GM12891 (cell line): ENCODE data around the gene GMDS.

ENCODE experiments used
- DNase-seq: peaks from one replicate; pipeline ENCODE4 v3.0.0; 2011; ENCODE audit warnings: low spot score; ENCODE audit not compliant: insufficient read length
- FAIRE-seq: peaks from 2 replicates; lab custom pipeline; 2011; peaks lifted over from hg19 to GRCh38; lab: Jason Lieb, UNC
- PAX5 ChIP-seq: IDR thresholded peaks from 2 replicates; pipeline ENCODE4 v1.6.1; 2011; ENCODE audit warnings: low read length, moderate library complexity, mild to moderate bottlenecking; ENCODE audit not compliant: insufficient read depth, severe bottlenecking
- POLR2A ChIP-seq: IDR thresholded peaks from 2 replicates; pipeline ENCODE4 v1.6.1; 2011; ENCODE audit warnings: low read depth, low read length, control low read depth
- POLR2AphosphoS5 ChIP-seq: IDR thresholded peaks from 2 replicates; pipeline ENCODE4 v1.6.1; 2011; ENCODE audit warnings: low read depth, low read length, control low read depth
- POU2F2 ChIP-seq: IDR thresholded peaks from 2 replicates; pipeline ENCODE4 v1.6.1; 2011; ENCODE audit warnings: low read depth, mild to moderate bottlenecking, control low read depth, low read length, moderate library complexity
- SPI1 ChIP-seq: IDR thresholded peaks from 2 replicates; pipeline ENCODE4 v1.6.1; 2011; ENCODE audit warnings: low read depth, low read length, control low read depth
- TAF1 ChIP-seq: IDR thresholded peaks from 2 replicates; pipeline ENCODE4 v1.6.1; 2011; ENCODE audit warnings: low read depth, low read length, control low read depth

GMDS gene

GRCh38 chr6:2183246-2183645, 62.2 kb downstream of the GMDS start:
- no peak for TF ChIP-seq PAX5
- TF ChIP-seq POLR2AphosphoS5 = no peak
- no peak for TF ChIP-seq POLR2A
- TF ChIP-seq TAF1 = no peak
- TF ChIP-seq POU2F2 = no peak
- no peak for TF ChIP-seq SPI1
- FAIRE-seq (no peak), DNase-seq (no peak)

- FAIRE-seq (peak; percentile 26), DNase-seq (no peak)
- TF ChIP-seq POLR2AphosphoS5 (no peak), PAX5 (no peak), POU2F2 (no peak), POLR2A (no peak), TAF1 (no peak), SPI1 (no peak)
Observed at GRCh38 chr6:2182251-2182650, 63.2 kb downstream of the GMDS start.

GRCh38 chr6:2181567-2181966, 63.8 kb downstream of the GMDS start:
- TF ChIP-seq SPI1 = no peak
- no peak for TF ChIP-seq TAF1
- TF ChIP-seq POLR2AphosphoS5 = no peak
- TF ChIP-seq POU2F2 = no peak
- TF ChIP-seq POLR2A = no peak
- no peak for TF ChIP-seq PAX5
- no peak for FAIRE-seq
- no peak for DNase-seq

GRCh38 chr6:2179950-2180349, 65.5 kb downstream of the GMDS start:
- FAIRE-seq (peak; percentile 5), DNase-seq (no peak)
- no peak for TF ChIP-seq POLR2AphosphoS5
- TF ChIP-seq POLR2A = no peak
- TF ChIP-seq SPI1 = no peak
- TF ChIP-seq POU2F2 = no peak
- no peak for TF ChIP-seq TAF1
- TF ChIP-seq PAX5 = no peak

- TF ChIP-seq TAF1 (no peak), PAX5 (no peak), POLR2A (no peak), POLR2AphosphoS5 (no peak), POU2F2 (no peak), SPI1 (no peak)
- FAIRE-seq = no peak
- DNase-seq = no peak
Observed at GRCh38 chr6:2179241-2179640, 66.2 kb downstream of the GMDS start.

- DNase-seq (no peak), FAIRE-seq (no peak)
Observed at GRCh38 chr6:2178125-2178524, 67.3 kb downstream of the GMDS start.

GRCh38 chr6:2175825-2176224, 69.6 kb downstream of the GMDS start:
- no peak for FAIRE-seq
- TF ChIP-seq SPI1 (no peak), TAF1 (no peak), POU2F2 (no peak), POLR2A (no peak), POLR2AphosphoS5 (no peak), PAX5 (no peak)
- DNase-seq = no peak

More at GRCh38 chr6:2178125-2178524, 67.3 kb downstream of the GMDS start:
- TF ChIP-seq PAX5 (no peak), SPI1 (no peak), POLR2A (no peak), POU2F2 (no peak), POLR2AphosphoS5 (no peak), TAF1 (no peak)

- TF ChIP-seq POLR2AphosphoS5 = no peak
- FAIRE-seq (no peak), DNase-seq (no peak)
Observed at GRCh38 chr6:2173203-2173961, 72.0 kb downstream of the GMDS start.

- no peak for TF ChIP-seq SPI1
- TF ChIP-seq POLR2AphosphoS5 = no peak
- TF ChIP-seq POU2F2 = no peak
- no peak for TF ChIP-seq POLR2A
- no peak for TF ChIP-seq PAX5
- no peak for TF ChIP-seq TAF1
- no peak for FAIRE-seq
- no peak for DNase-seq
Observed at GRCh38 chr6:2171728-2172127, 73.7 kb downstream of the GMDS start.

- DNase-seq = no peak
- no peak for TF ChIP-seq POU2F2
- no peak for TF ChIP-seq TAF1
- TF ChIP-seq POLR2AphosphoS5 = no peak
- TF ChIP-seq PAX5 = no peak
- no peak for TF ChIP-seq POLR2A
- no peak for TF ChIP-seq SPI1
- FAIRE-seq = no peak
Observed at GRCh38 chr6:2168480-2168879, 76.9 kb downstream of the GMDS start.
